ENCODE measurements around the gene EPS8. TPM values are rescaled to one million over a fixed set of nuclear protein-coding genes. Genes with fewer than 3 reads are reported as not detected.
"Not testable (repeated sequence)": the region's sequence is repeated elsewhere in the genome, so short reads cannot be mapped to it uniquely, and the experiment has no call there.

Gene EPS8
- polyA plus RNA-seq, 1 experiment: 69.9 TPM

GRCh38 chr12:15625075-15625474 lies 164.1 kb downstream of the EPS8 start:
- TF ChIP-seq CTCF (IDR thresholded peaks at IDR 0.05; ENCODE audit: low read depth, low read length): no peak
- POLR2A ChIA-PET: no interaction called here
- Histone ChIP-seq H3K27me3 (ENCODE audit: control insufficient read depth, insufficient read depth, low read length) (no peaks in the 10 kb centered on the region), H3K27ac (ENCODE audit: low read depth, low read length) (no peak overlapping the region), H3K4me3 (ENCODE audit: low read depth, low read length) (no peak overlapping the region), H3K9me3 (ENCODE audit: control insufficient read depth, insufficient read depth, low read length) (no peaks in the 10 kb centered on the region)
- no peak for DNase-seq (ENCODE audit: low read depth, low spot score)
- CTCF ChIA-PET: interaction anchor here (0.8 kb wide), 1 partner anchor 35 kb away, joined by 3 read pairs; no protein-coding TSS in a partner anchor

- no peak for TF ChIP-seq CTCF (IDR thresholded peaks at IDR 0.05; ENCODE audit: low read depth, low read length)
- ChIA-PET CTCF (interaction anchor here (1.3 kb wide), 1 partner anchor 31 kb away, joined by 5 read pairs; no protein-coding TSS in a partner anchor), POLR2A (no interaction called here)
- H3K27me3 ChIP-seq (ENCODE audit: control insufficient read depth, insufficient read depth, low read length): no peaks in the 10 kb centered on the region
- H3K27ac ChIP-seq (ENCODE audit: low read depth, low read length): no peak overlapping the region
- DNase-seq (ENCODE audit: low read depth, low spot score): no peak
- H3K9me3 ChIP-seq (ENCODE audit: control insufficient read depth, insufficient read depth, low read length): peaks cover 2% of the 10 kb centered on the region; the same call in 1 of the 2 replicates
- no peak overlapping the region for H3K4me3 ChIP-seq (ENCODE audit: low read depth, low read length)
Observed at GRCh38 chr12:15620741-15621539, 168.2 kb downstream of the EPS8 start.

- POLR2A ChIA-PET; H3K27ac ChIP-seq (ENCODE audit: low read depth, low read length); H3K4me3 ChIP-seq (ENCODE audit: low read depth, low read length); H3K9me3 ChIP-seq (ENCODE audit: control insufficient read depth, insufficient read depth, low read length); DNase-seq (ENCODE audit: low read depth, low spot score); H3K27me3 ChIP-seq (ENCODE audit: control insufficient read depth, insufficient read depth, low read length): not testable (repeated sequence)
- CTCF ChIA-PET: interaction anchor here (1.3 kb wide), 1 partner anchor 11 kb away, joined by 5 read pairs; no protein-coding TSS in a partner anchor
Observed at GRCh38 chr12:15616495-15616894, 172.7 kb downstream of the EPS8 start.

- no peak for TF ChIP-seq CTCF (IDR thresholded peaks at IDR 0.05; ENCODE audit: low read depth, low read length)
- H3K27ac ChIP-seq (ENCODE audit: low read depth, low read length): no peak overlapping the region
- ChIA-PET CTCF (no interaction called here), POLR2A (no interaction called here)
- no peak for DNase-seq (ENCODE audit: low read depth, low spot score)
- H3K27me3 ChIP-seq (ENCODE audit: control insufficient read depth, insufficient read depth, low read length): no peaks in the 10 kb centered on the region
- peaks cover 2% of the 10 kb centered on the region; the same call in 1 of the 2 replicates for H3K9me3 ChIP-seq (ENCODE audit: control insufficient read depth, insufficient read depth, low read length)
- H3K4me3 ChIP-seq (ENCODE audit: low read depth, low read length): no peak overlapping the region
Observed at GRCh38 chr12:15613981-15614380, 175.2 kb downstream of the EPS8 start.

GRCh38 chr12:15608941-15609340 lies 180.2 kb downstream of the EPS8 start:
- CTCF ChIA-PET: interaction anchor here (1.3 kb wide), 1 partner anchor 76 kb away, joined by 3 read pairs; no protein-coding TSS in a partner anchor
- TF ChIP-seq CTCF (IDR thresholded peaks at IDR 0.05; ENCODE audit: low read depth, low read length): no peak
- Histone ChIP-seq H3K27ac (ENCODE audit: low read depth, low read length) (no peak overlapping the region), H3K9me3 (ENCODE audit: control insufficient read depth, insufficient read depth, low read length) (no peaks in the 10 kb centered on the region), H3K27me3 (ENCODE audit: control insufficient read depth, insufficient read depth, low read length) (no peaks in the 10 kb centered on the region), H3K4me3 (ENCODE audit: low read depth, low read length) (no peak overlapping the region)
- POLR2A ChIA-PET: no interaction called here
- DNase-seq (ENCODE audit: low read depth, low spot score): no peak
